Activated effector memory CD4-positive, alpha-beta T cell treated with anti-CD3 and anti-CD28 coated beads, Interleukin-2, amount 50 U/mL, for 16 hours (primary cell): ENCODE measurements around the gene ACTR6.

Source experiments
- DNase-seq: peaks from one replicate; pipeline ENCODE4 v3.0.0-alpha.2; 2020

Gene ACTR6

GRCh38 chr12:100268835-100269564 is 68.4 kb downstream of the ACTR6 start:
- no peak for DNase-seq

GRCh38 chr12:100273782-100274181 is 73.2 kb downstream of the ACTR6 start:
- DNase-seq = no peak
